ENCODE data around the gene PHLDB1. TPM values are rescaled to one million over a fixed set of nuclear protein-coding genes. Genes with fewer than 3 reads are reported as not detected.

PHLDB1 gene
- total RNA-seq, 1 donor from 2014 or later = 45.4 TPM

GRCh38 chr11:118632577-118633318 is 25.3 kb downstream of the PHLDB1 start:
- peaks cover 24% of the 10 kb centered on the region for H3K4me1 Mint-ChIP-seq (ENCODE audit: unreplicated experiment)
- TF ChIP-seq CTCF (IDR thresholded peaks at IDR 0.05; ENCODE audit: unreplicated experiment) = no peak
- no peak for DNase-seq (ENCODE audit: low spot score)
- peaks cover 16% of the 10 kb centered on the region for H3K36me3 Mint-ChIP-seq (ENCODE audit: low read depth, unreplicated experiment)
- peak overlapping the region; percentile 51 for H3K4me3 Mint-ChIP-seq (ENCODE audit: unreplicated experiment)
- no peak overlapping the region for H3K27ac Mint-ChIP-seq (ENCODE audit: unreplicated experiment)
- H3K9me3 Mint-ChIP-seq (ENCODE audit: unreplicated experiment) = no peaks in the 10 kb centered on the region
- peaks cover 3% of the 10 kb centered on the region for H3K27me3 Mint-ChIP-seq (ENCODE audit: unreplicated experiment)

DNA sequence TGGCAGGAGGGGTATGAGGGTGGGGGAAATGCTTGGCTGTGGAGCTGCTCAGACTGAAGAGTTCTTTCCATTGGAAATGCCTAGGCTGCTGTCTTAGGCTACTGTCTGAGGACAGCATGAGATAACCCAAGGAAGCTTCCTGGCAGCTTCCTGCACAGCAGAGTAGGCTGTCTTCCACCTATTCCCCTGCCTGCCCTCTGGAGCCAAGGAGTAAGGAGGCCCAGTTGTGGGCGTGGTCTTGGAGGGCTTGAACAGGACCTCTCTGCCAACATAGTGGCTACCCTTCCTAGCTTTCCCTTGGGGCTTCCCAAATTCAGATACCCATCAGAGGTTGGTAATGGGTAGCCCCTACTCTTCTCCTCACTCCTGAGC is 25.9 kb downstream of the PHLDB1 start:
- Mint-ChIP-seq H3K9me3 (ENCODE audit: unreplicated experiment) (no peaks in the 10 kb centered on the region), H3K36me3 (ENCODE audit: low read depth, unreplicated experiment) (peaks cover 21% of the 10 kb centered on the region), H3K4me1 (ENCODE audit: unreplicated experiment) (peaks cover 26% of the 10 kb centered on the region), H3K4me3 (ENCODE audit: unreplicated experiment) (no peak overlapping the region), H3K27ac (ENCODE audit: unreplicated experiment) (no peak overlapping the region), H3K27me3 (ENCODE audit: unreplicated experiment) (peaks cover 5% of the 10 kb centered on the region)
- no peak for DNase-seq (ENCODE audit: low spot score)
- no peak for TF ChIP-seq CTCF (IDR thresholded peaks at IDR 0.05; ENCODE audit: unreplicated experiment)

- Mint-ChIP-seq H3K4me3 (ENCODE audit: unreplicated experiment) (no peak overlapping the region), H3K36me3 (ENCODE audit: low read depth, unreplicated experiment) (peaks cover 23% of the 10 kb centered on the region), H3K9me3 (ENCODE audit: unreplicated experiment) (no peaks in the 10 kb centered on the region), H3K27ac (ENCODE audit: unreplicated experiment) (no peak overlapping the region), H3K4me1 (ENCODE audit: unreplicated experiment) (peaks cover 27% of the 10 kb centered on the region), H3K27me3 (ENCODE audit: unreplicated experiment) (peaks cover 6% of the 10 kb centered on the region)
- no peak for TF ChIP-seq CTCF (IDR thresholded peaks at IDR 0.05; ENCODE audit: unreplicated experiment)
- no peak for DNase-seq (ENCODE audit: low spot score)
These were observed 26.6 kb downstream of the PHLDB1 start for GRCh38 chr11:118633979-118634378.

GRCh38 chr11:118634431-118635236 is 27.2 kb downstream of the PHLDB1 start:
- Mint-ChIP-seq H3K27me3 (ENCODE audit: unreplicated experiment) (peaks cover 4% of the 10 kb centered on the region), H3K4me1 (ENCODE audit: unreplicated experiment) (peaks cover 27% of the 10 kb centered on the region), H3K9me3 (ENCODE audit: unreplicated experiment) (no peaks in the 10 kb centered on the region), H3K36me3 (ENCODE audit: low read depth, unreplicated experiment) (peaks cover 23% of the 10 kb centered on the region), H3K27ac (ENCODE audit: unreplicated experiment) (no peak overlapping the region), H3K4me3 (ENCODE audit: unreplicated experiment) (peak overlapping the region; percentile 18)
- DNase-seq (ENCODE audit: low spot score) = peak; percentile 46
- TF ChIP-seq CTCF (IDR thresholded peaks at IDR 0.05; ENCODE audit: unreplicated experiment) = no peak

DNA sequence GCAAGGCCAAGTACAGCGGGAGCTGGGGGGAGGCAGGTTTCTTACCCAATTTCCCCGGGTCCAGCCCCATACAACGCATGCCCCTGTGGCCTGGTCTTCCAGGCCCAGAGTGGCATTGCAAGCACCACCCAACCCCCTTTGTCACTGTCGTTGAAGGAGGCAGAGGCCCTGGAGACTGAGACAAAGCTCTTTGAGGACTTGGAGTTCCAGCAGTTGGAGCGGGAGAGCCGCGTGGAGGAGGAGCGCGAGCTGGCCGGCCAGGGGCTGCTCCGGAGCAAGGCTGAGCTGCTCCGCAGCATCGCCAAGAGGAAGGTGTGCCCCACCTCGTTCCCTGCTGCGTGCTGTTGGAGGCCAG is 27.8 kb downstream of the PHLDB1 start:
- DNase-seq (ENCODE audit: low spot score) = no peak
- H3K4me1 Mint-ChIP-seq (ENCODE audit: unreplicated experiment) = peaks cover 26% of the 10 kb centered on the region
- H3K9me3 Mint-ChIP-seq (ENCODE audit: unreplicated experiment) = no peaks in the 10 kb centered on the region
- peaks cover 22% of the 10 kb centered on the region for H3K36me3 Mint-ChIP-seq (ENCODE audit: low read depth, unreplicated experiment)
- H3K4me3 Mint-ChIP-seq (ENCODE audit: unreplicated experiment) = no peak overlapping the region
- H3K27ac Mint-ChIP-seq (ENCODE audit: unreplicated experiment) = no peak overlapping the region
- H3K27me3 Mint-ChIP-seq (ENCODE audit: unreplicated experiment) = peaks cover 4% of the 10 kb centered on the region
- no peak for TF ChIP-seq CTCF (IDR thresholded peaks at IDR 0.05; ENCODE audit: unreplicated experiment)
